ENCODE measurements around the gene SAMSN1. TPM values are rescaled to one million over a fixed set of nuclear protein-coding genes. Genes with fewer than 3 reads are reported as not detected.

Gene SAMSN1
- total and polyA plus RNA-seq, 2 of the 8 experiments (the other 6 are each of a cell fraction or from before 2014, with no cell fraction given), result 0.50 to 3.0 TPM

DNA sequence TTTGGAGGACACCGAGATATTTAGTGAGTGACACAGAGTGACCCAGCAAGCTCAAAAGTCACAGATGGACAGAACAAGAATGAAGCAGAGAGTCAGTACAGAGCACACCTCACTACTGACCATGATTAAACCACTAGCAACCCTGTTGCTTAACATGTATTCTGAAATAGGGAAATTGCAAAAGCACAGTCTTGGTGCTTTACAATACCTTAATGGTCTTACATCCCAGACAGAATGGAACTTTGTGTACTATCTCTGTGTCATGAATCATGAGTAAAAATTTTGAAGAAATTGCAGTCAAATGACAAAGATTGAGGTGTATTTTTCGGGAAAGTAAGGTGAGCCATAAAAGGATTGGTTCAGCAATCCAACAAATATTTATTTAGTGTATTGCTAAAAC, 2.7 kb upstream of the SAMSN1 start:
- no peak overlapping the region for H4K91ac ChIP-seq (replicated peaks; ENCODE audit: insufficient read length, low read length)
- H2BK120ac ChIP-seq (replicated peaks; ENCODE audit: low read depth, low read length), result no peak overlapping the region
- H3K36me3 ChIP-seq (ENCODE audit: control insufficient read depth in 2 of 4, insufficient read depth in 4 of 4, low read length in 3 of 4), result no peaks in the 10 kb centered on the region; a peak in 1 of 8 replicates
- no peak overlapping the region for H3K56ac ChIP-seq (replicated peaks; ENCODE audit: insufficient read length, low read depth, low read length)
- H2BK12ac ChIP-seq (ENCODE audit: low read depth, low read length), result no peak overlapping the region
- no peak for DNase-seq (ENCODE audit: low read depth in 1 of 2, low spot score in 2 of 2)
- H3K79me2 ChIP-seq (ENCODE audit: control insufficient read depth in 1 of 2, insufficient read depth in 2 of 2, low read length in 2 of 2), result no peaks in the 10 kb centered on the region
- H3K4me1 ChIP-seq (replicated peaks in 1 of 4; ENCODE audit: control insufficient read depth in 3 of 4, insufficient read depth in 4 of 4, low read length in 3 of 4), result no peaks in the 10 kb centered on the region
- no peaks in the 10 kb centered on the region for H4K20me1 ChIP-seq (replicated peaks in 1 of 2; ENCODE audit: control insufficient read depth in 1 of 2, insufficient read depth in 2 of 2, low read length in 2 of 2)
- no peak overlapping the region for H2BK15ac ChIP-seq (ENCODE audit: low read length)
- H3K27me3 ChIP-seq (replicated peaks in 1 of 4; ENCODE audit: control insufficient read depth in 3 of 4, extremely low read depth in 1 of 4, insufficient read depth in 3 of 4, low read length in 3 of 4), result no peaks in the 10 kb centered on the region
- no peak overlapping the region for H2AFZ ChIP-seq (ENCODE audit: low read length)
- no peak overlapping the region for H2BK5ac ChIP-seq (ENCODE audit: low read depth, low read length)
- no peaks in the 10 kb centered on the region for H3K23me2 ChIP-seq (ENCODE audit: low read depth, low read length)
- no peak overlapping the region for H3K23ac ChIP-seq (ENCODE audit: insufficient read length)
- ChIA-PET CTCF (ENCODE audit: partially characterized antibody) (no interaction called here), POLR2A (ENCODE audit: partially characterized antibody) (no interaction called here)
- H2AK5ac ChIP-seq (ENCODE audit: low read depth, low read length), result no peak overlapping the region
- no peaks in the 10 kb centered on the region for H3K9me3 ChIP-seq (ENCODE audit: insufficient read depth in 2 of 2, low read depth in 1 of 2, low read length in 1 of 2)
- no peak overlapping the region for H3K4me2 ChIP-seq (ENCODE audit: insufficient read depth in 1 of 2, low read depth in 2 of 2, low read length in 2 of 2)
- no peak overlapping the region for H3K4ac ChIP-seq (replicated peaks; ENCODE audit: insufficient read length, low read depth, low read length)
- H3K9ac ChIP-seq (replicated peaks in 1 of 4; ENCODE audit: extremely low read depth in 1 of 4, low read depth in 3 of 4, low read length in 3 of 4), result no peak overlapping the region
- 78% methylated on average over 2 of the region's 2 CpGs; no CpG with 5 or more reads in 1 of the 2 experiments for WGBS, 2 experiments (ENCODE audit: extremely low coverage in 1 of 2, insufficient coverage in 1 of 2, insufficient read length in 1 of 2, insufficient replicate concordance in 2 of 2, low coverage in 1 of 2, low lambda C conversion rate in 2 of 2, missing lambda C conversion rate in 1 of 2)
- no peak for TF ChIP-seq YY1 (IDR thresholded peaks at IDR 0.05; ENCODE audit: low read depth, low read length)
- TF ChIP-seq, protein P1, sequence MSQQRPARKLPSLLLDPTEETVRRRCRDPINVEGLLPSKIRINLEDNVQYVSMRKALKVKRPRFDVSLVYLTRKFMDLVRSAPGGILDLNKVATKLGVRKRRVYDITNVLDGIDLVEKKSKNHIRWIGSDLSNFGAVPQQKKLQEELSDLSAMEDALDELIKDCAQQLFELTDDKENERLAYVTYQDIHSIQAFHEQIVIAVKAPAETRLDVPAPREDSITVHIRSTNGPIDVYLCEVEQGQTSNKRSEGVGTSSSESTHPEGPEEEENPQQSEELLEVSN (IDR thresholded peaks at IDR 0.05), result no peak
- no peak for TF ChIP-seq JUND (IDR thresholded peaks at IDR 0.05; ENCODE audit: low read length)
- no peak for TF ChIP-seq CBX8 (IDR thresholded peaks at IDR 0.05; ENCODE audit: borderline replicate concordance, low read depth, low read length)
- no peak for TF ChIP-seq POU5F1 (IDR thresholded peaks at IDR 0.05; ENCODE audit: low read depth, low read length)
- no peak for TF ChIP-seq RFX5 (IDR thresholded peaks at IDR 0.05; ENCODE audit: borderline replicate concordance, low read depth, low read length)
- no peak for TF ChIP-seq RBBP5 (IDR thresholded peaks at IDR 0.05; ENCODE audit: borderline replicate concordance, low read depth, low read length)
- TF ChIP-seq GTF2F1 (IDR thresholded peaks at IDR 0.05; ENCODE audit: borderline replicate concordance, low read depth, low read length), result no peak
- TF ChIP-seq SP1 (IDR thresholded peaks at IDR 0.05; ENCODE audit: low read depth, low read length), result no peak
- no peak for TF ChIP-seq BCL11A (IDR thresholded peaks at IDR 0.05; ENCODE audit: low read depth in 2 of 2, low read length in 2 of 2)
- H4K8ac ChIP-seq (ENCODE audit: extremely low read depth, insufficient read depth, low read length), result no peak overlapping the region
- H4K5ac ChIP-seq (ENCODE audit: insufficient read length, low read depth, low read length), result no peak overlapping the region
- no peak overlapping the region for H3K14ac ChIP-seq (ENCODE audit: insufficient read length)
- H3K27ac ChIP-seq (ENCODE audit: low read depth, low read length), result no peak overlapping the region
- FAIRE-seq, result no peak
- no peak overlapping the region for H3K4me3 ChIP-seq (ENCODE audit: extremely low read depth in 1 of 4, insufficient read depth in 2 of 4, low read depth in 3 of 4, low read length in 4 of 4)
- H3K18ac ChIP-seq (ENCODE audit: extremely low read depth, low read length), result no peak overlapping the region
- no peaks in the 10 kb centered on the region for H3K79me1 ChIP-seq (ENCODE audit: low read depth, low read length)
- H2BK20ac ChIP-seq (ENCODE audit: low read length), result no peak overlapping the region

Data from H1 (cell line).